SK-N-SH treated with all-trans-retinoic acid at 6 μM for 48 hours (cell line): ENCODE results near the gene ASB2.

Experiments
- GLIS3 ChIP-seq: fragments of 250-450 bp; sonication (Bioruptor Pico); IDR thresholded peaks from 2 replicates; pipeline ENCODE4 v1.5.0; 2020; ENCODE audit warnings: mild to moderate bottlenecking, moderate library complexity
- ISL1 ChIP-seq: fragments of 250-450 bp; sonication (Bioruptor Pico); IDR thresholded peaks from 2 replicates; pipeline ENCODE4 v2.1.2; 2022; ENCODE audit warnings: mild to moderate bottlenecking, moderate library complexity

DNA sequence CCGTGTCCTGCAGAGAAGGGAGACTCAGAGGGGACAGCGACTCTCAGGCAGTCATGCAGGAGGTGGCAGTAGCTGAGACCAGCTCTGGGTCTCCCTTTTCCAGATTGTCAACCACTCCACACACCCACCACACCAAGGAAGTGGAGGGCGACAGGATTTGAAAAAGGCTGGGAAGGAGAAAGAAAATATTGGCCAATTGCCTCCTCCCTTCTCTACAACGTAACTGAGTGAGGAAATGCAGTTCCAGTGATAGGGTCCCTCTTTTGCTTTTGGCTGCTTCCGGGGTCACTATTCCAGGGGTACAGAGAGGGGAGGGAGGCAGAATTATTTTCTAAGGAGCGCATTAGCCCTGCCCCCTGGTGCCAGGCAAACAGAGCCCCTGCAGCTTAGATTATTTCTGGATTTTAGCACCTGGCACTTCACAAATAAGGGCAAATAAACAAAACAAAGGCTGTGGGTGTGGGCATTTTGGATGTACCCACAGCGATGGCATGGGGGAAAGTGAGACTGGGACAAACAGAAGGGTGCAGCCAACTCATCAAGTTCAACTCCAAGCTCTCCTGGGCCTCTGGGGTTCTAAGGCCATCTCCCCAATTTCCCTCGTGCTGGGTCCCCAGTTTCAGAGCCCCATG lies 20.4 kb downstream of the ASB2 start:
- TF ChIP-seq GLIS3 (CRISPR knock-in tag) (no peak), ISL1 (CRISPR knock-in tag) (no peak)
